GM12891 (cell line): ENCODE measurements around the gene NDE1.

Source experiments
- POLR2A ChIP-seq: IDR thresholded peaks from 2 replicates; pipeline ENCODE4 v1.6.1; 2011; ENCODE audit warnings: low read depth, low read length, control low read depth
- POLR2AphosphoS5 ChIP-seq: IDR thresholded peaks from 2 replicates; pipeline ENCODE4 v1.6.1; 2011; ENCODE audit warnings: low read depth, low read length, control low read depth
- SPI1 ChIP-seq: IDR thresholded peaks from 2 replicates; pipeline ENCODE4 v1.6.1; 2011; ENCODE audit warnings: low read depth, low read length, control low read depth
- TAF1 ChIP-seq: IDR thresholded peaks from 2 replicates; pipeline ENCODE4 v1.6.1; 2011; ENCODE audit warnings: low read depth, low read length, control low read depth

DNA sequence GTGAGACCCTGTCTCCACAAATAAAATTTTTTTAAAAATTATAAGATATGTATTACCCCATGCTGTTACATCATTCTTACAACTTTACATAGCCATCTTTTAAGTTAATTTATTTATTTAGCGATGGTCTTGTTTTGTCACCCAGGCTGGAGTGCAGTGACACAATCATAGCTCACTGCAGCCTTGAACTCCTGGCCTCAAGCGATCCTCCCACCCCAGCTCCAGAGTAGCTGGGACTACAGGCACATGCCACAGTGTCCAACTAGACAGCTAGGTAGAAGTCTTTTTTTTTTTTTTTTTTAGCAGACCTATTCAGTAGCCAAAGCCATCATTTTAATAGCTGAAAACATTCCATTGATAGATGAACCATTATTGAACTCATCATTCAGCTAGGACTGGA is 92.7 kb downstream of the NDE1 start:
- no peak for TF ChIP-seq POLR2AphosphoS5
- no peak for TF ChIP-seq POLR2A
- no peak for TF ChIP-seq TAF1
- TF ChIP-seq SPI1, result no peak
